OCI-LY7 (cell line): ENCODE measurements around the gene VPS13D. TPM values are rescaled to one million over a fixed set of nuclear protein-coding genes. Genes with fewer than 3 reads are reported as not detected.

ENCODE experiments used
- BruUV-seq: library from RNA; stranded (reverse); fragments of 400-500 nt; replicated peaks from 2 replicates; lab custom pipeline; 2021; lab: Mats Ljungman, UMichigan
- CTCF ChIA-PET: fragments of 300-600 bp; sonication (Branson Sonifier 250); formaldehyde crosslinking; loops from one replicate; lab custom pipeline; 2022; ENCODE audit warnings: antibody characterized with exemption; ENCODE audit not compliant: unreplicated experiment; lab: Charles Lee
- POLR2A ChIA-PET: fragments of 300-600 bp; sonication (Branson Sonifier 250); formaldehyde crosslinking; loops from one replicate; lab custom pipeline; 2022; ENCODE audit warnings: antibody characterized with exemption; lab: Charles Lee
- DNase-seq: peaks from one replicate; pipeline ENCODE4 v3.0.0-alpha.2; 2015; ENCODE audit warnings: low spot score
- H2AFZ ChIP-seq: fragments of 200-600 bp; sonication (generic), shearing (Covaris generic); 2 replicates; pipeline ENCODE4 v1.6.1; 2014; ENCODE audit warnings: mild to moderate bottlenecking, antibody characterized with exemption, low read length, moderate library complexity
- H3K27ac ChIP-seq: fragments of 200-600 bp; sonication (generic); 2 replicates; pipeline ENCODE4 v1.5.1; 2014; ENCODE audit warnings: mixed run types, low read depth, mild to moderate bottlenecking, moderate library complexity, low read length, inconsistent platforms; ENCODE audit not compliant: poor library complexity, severe bottlenecking
- H3K36me3 ChIP-seq: fragments of 200-600 bp; sonication (generic); 2 replicates; pipeline ENCODE4 v1.6.1; 2014; ENCODE audit warnings: mild to moderate bottlenecking, antibody characterized with exemption, low read length, moderate library complexity, mixed read lengths; ENCODE audit not compliant: insufficient read depth
- H3K4me1 ChIP-seq: fragments of 200-600 bp; sonication (generic); 2 replicates; pipeline ENCODE4 v1.5.1; 2014; ENCODE audit warnings: mild to moderate bottlenecking, low read length; ENCODE audit not compliant: insufficient read depth, poor library complexity, severe bottlenecking
- H3K4me2 ChIP-seq: fragments of 200-600 bp; sonication (generic); 2 replicates; pipeline ENCODE4 v1.6.1; 2014; ENCODE audit warnings: mild to moderate bottlenecking, low read length
- H3K4me3 ChIP-seq: fragments of 200-600 bp; sonication (generic); 2 replicates; pipeline ENCODE4 v1.5.1; 2014; ENCODE audit warnings: mild to moderate bottlenecking, low read depth, low read length; ENCODE audit not compliant: poor library complexity, severe bottlenecking
- H3K79me2 ChIP-seq: fragments of 200-600 bp; sonication (generic); 2 replicates; pipeline ENCODE4 v1.6.1; 2016; ENCODE audit warnings: low read depth, mild to moderate bottlenecking, low read length, moderate library complexity, mixed read lengths; ENCODE audit not compliant: insufficient read depth
- H3K9me2 ChIP-seq: fragments of 200-600 bp; sonication (generic); 2 replicates; pipeline ENCODE4 v1.6.1; 2016; ENCODE audit warnings: mild to moderate bottlenecking, low read length, mixed read lengths; ENCODE audit not compliant: insufficient read depth
- H3K9me3 ChIP-seq: fragments of 200-600 bp; sonication (generic); 2 replicates; pipeline ENCODE4 v1.6.1; 2014; ENCODE audit warnings: mild to moderate bottlenecking, mixed run types, low read length, mixed read lengths
- H4K20me1 ChIP-seq: fragments of 200-600 bp; sonication (generic); 2 replicates; pipeline ENCODE4 v1.6.1; 2014; ENCODE audit warnings: mild to moderate bottlenecking, antibody characterized with exemption, low read length, moderate library complexity, mixed read lengths; ENCODE audit not compliant: insufficient read depth
- CTCF ChIP-seq: fragments of 200-600 bp; sonication (generic); conservative IDR thresholded peaks from 2 replicates; pipeline ENCODE4 v1.5.1; 2014; ENCODE audit warnings: mild to moderate bottlenecking, antibody characterized with exemption, low read length, moderate library complexity, mixed read lengths
- EZH2phosphoT487 ChIP-seq: fragments of 200-600 bp; sonication (generic); IDR thresholded peaks from 2 replicates; pipeline ENCODE4 v1.6.1; 2018; ENCODE audit warnings: low read depth, borderline replicate concordance, mild to moderate bottlenecking, mixed run types, antibody characterized with exemption, low read length, moderate library complexity, mixed read lengths
- intact Hi-C: fragments of 100-400 bp; cut with micrococcal nuclease; formaldehyde crosslinking; loops from one replicate; pipeline ENCODE4 v1.10.0; 2022; ENCODE audit not compliant: unreplicated experiment
- total RNA-seq, 2 experiments: library from RNA; depleted of rRNA in 1 of 2; stranded (reverse); fragments of >200 nt in 1 of 2; shearing (Covaris generic) in 1 of 2; gene quantifications; 2 replicates each; pipeline ENCODE4 v1.2.3, GENCODE V29; 2014 to 2022

The VPS13D gene
- total RNA-seq, 2 experiments from 2014 or later: 23.9 to 39.2 TPM

GRCh38 chr1:12528021-12528852 lies 298.4 kb downstream of the VPS13D start:
- no peaks in the 10 kb centered on the region for H3K9me3 ChIP-seq
- no peak overlapping the region for H3K27ac ChIP-seq
- no peak overlapping the region for H3K4me2 ChIP-seq
- no peaks in the 10 kb centered on the region for H3K79me2 ChIP-seq
- H3K9me2 ChIP-seq: no peaks in the 10 kb centered on the region
- no TSS peak for BruUV-seq
- no peak overlapping the region for H3K4me3 ChIP-seq
- no peaks in the 10 kb centered on the region for H3K36me3 ChIP-seq
- H2AFZ ChIP-seq: no peak overlapping the region
- ChIA-PET CTCF (no interaction called here), POLR2A (no interaction called here)
- DNase-seq: no peak
- intact Hi-C loops: no loop called here
- H3K4me1 ChIP-seq: no peaks in the 10 kb centered on the region
- H4K20me1 ChIP-seq: no peaks in the 10 kb centered on the region
- TF ChIP-seq EZH2phosphoT487: no peak
- no peak for TF ChIP-seq CTCF

- no peak overlapping the region for H2AFZ ChIP-seq
- no peak for TF ChIP-seq CTCF
- TF ChIP-seq EZH2phosphoT487: no peak
- ChIA-PET CTCF (no interaction called here), POLR2A (no interaction called here)
- H3K4me1 ChIP-seq: no peaks in the 10 kb centered on the region
- intact Hi-C loops: no loop called here
- no TSS peak for BruUV-seq
- H3K36me3 ChIP-seq: no peaks in the 10 kb centered on the region
- H3K9me3 ChIP-seq: no peaks in the 10 kb centered on the region
- H3K4me2 ChIP-seq: no peak overlapping the region
- H3K4me3 ChIP-seq: no peak overlapping the region
- no peak overlapping the region for H3K27ac ChIP-seq
- no peak for DNase-seq
- no peaks in the 10 kb centered on the region for H4K20me1 ChIP-seq
- H3K9me2 ChIP-seq: no peaks in the 10 kb centered on the region
- H3K79me2 ChIP-seq: no peaks in the 10 kb centered on the region
These were observed 299.9 kb downstream of the VPS13D start for GRCh38 chr1:12529640-12530174.
